IMR-90 (cell line): ENCODE results near the gene LGMN. TPM values are rescaled to one million over a fixed set of nuclear protein-coding genes. Genes with fewer than 3 reads are reported as not detected.

Experiments used
- ATAC-seq: fragments of 200-7000 bp; cut with Tn5 transposase; 2 replicates; pipeline ENCODE4 v1.9.1; 2020; ENCODE audit warnings: low read depth, mild to moderate bottlenecking, moderate library complexity
- BruUV-seq: library from RNA; stranded (reverse); fragments of 400-500 nt; replicated peaks from 2 replicates; lab custom pipeline; 2021; lab: Mats Ljungman, UMichigan
- CTCF ChIA-PET: fragments of 300-600 bp; formaldehyde crosslinking; extraction: SDS; loops from one replicate; lab custom pipeline; 2021; ENCODE audit warnings: antibody characterized with exemption; lab: Yijun Ruan, JAX
- POLR2A ChIA-PET: fragments of 300-600 bp; sonication (Branson Sonifier 250); formaldehyde crosslinking; loops from one replicate; lab custom pipeline; 2022; ENCODE audit warnings: antibody characterized with exemption; ENCODE audit not compliant: unreplicated experiment; lab: Charles Lee
- DNase-seq: peaks from one replicate; pipeline ENCODE4 v3.0.0; 2013
- H2AFZ ChIP-seq: replicated peaks from 2 replicates; pipeline ENCODE3; 2013; ENCODE audit warnings: low read length, mild to moderate bottlenecking; ENCODE audit not compliant: poor library complexity
- H2AK5ac ChIP-seq: 2 replicates; pipeline ENCODE4 v1.6.1; 2013; ENCODE audit warnings: low read depth, low read length, inconsistent platforms
- H2AK9ac ChIP-seq: replicated peaks from 2 replicates; pipeline ENCODE3; 2013; ENCODE audit warnings: mild to moderate bottlenecking, low read depth, low read length, moderate library complexity; ENCODE audit not compliant: poor library complexity
- H2BK120ac ChIP-seq: 2 replicates; pipeline ENCODE4 v1.6.1; 2013; ENCODE audit warnings: low read depth, low read length, inconsistent platforms
- H2BK15ac ChIP-seq: 3 replicates; pipeline ENCODE4 v1.6.1; 2013; ENCODE audit warnings: low read depth, low read length, inconsistent platforms
- H2BK20ac ChIP-seq: 2 replicates; pipeline ENCODE4 v1.6.1; 2013; ENCODE audit warnings: low read depth, mild to moderate bottlenecking, inconsistent platforms, low read length, moderate library complexity
- H2BK5ac ChIP-seq: 2 replicates; pipeline ENCODE4 v1.6.1; 2013; ENCODE audit warnings: mild to moderate bottlenecking, low read depth, low read length, inconsistent platforms; ENCODE audit not compliant: poor library complexity, severe bottlenecking
- H3K14ac ChIP-seq: replicated peaks from 2 replicates; pipeline ENCODE4 v1.6.1; 2013; ENCODE audit warnings: low read depth, low read length, inconsistent platforms
- H3K18ac ChIP-seq: 2 replicates; pipeline ENCODE4 v1.6.1; 2013; ENCODE audit warnings: low read depth, low read length, control low read depth
- H3K23ac ChIP-seq: 2 replicates; pipeline ENCODE4 v1.6.1; 2013; ENCODE audit warnings: low read depth, low read length, inconsistent platforms
- H3K27ac ChIP-seq: 2 replicates; pipeline ENCODE4 v1.5.1; 2013; ENCODE audit warnings: mild to moderate bottlenecking, control low read depth, low read length; ENCODE audit not compliant: insufficient read depth
- H3K27me3 ChIP-seq: 2 replicates; pipeline ENCODE4 v1.6.1; 2013; ENCODE audit warnings: low read length; ENCODE audit not compliant: control insufficient read depth, insufficient read depth
- H3K36me3 ChIP-seq: 2 replicates; pipeline ENCODE4 v1.6.1; 2013; ENCODE audit warnings: low read length, mixed read lengths; ENCODE audit not compliant: control insufficient read depth, insufficient read depth
- H3K4ac ChIP-seq: 2 replicates; pipeline ENCODE4 v1.6.1; 2013; ENCODE audit warnings: low read depth, low read length, inconsistent platforms
- H3K4me1 ChIP-seq: 2 replicates; pipeline ENCODE4 v1.6.1; 2013; ENCODE audit warnings: low read length, mixed read lengths; ENCODE audit not compliant: control insufficient read depth, insufficient read depth
- H3K4me2 ChIP-seq: 2 replicates; pipeline ENCODE4 v1.6.1; 2013; ENCODE audit warnings: low read depth, mild to moderate bottlenecking, control low read depth, low read length, moderate library complexity
- H3K4me3 ChIP-seq: 2 replicates; pipeline ENCODE4 v1.5.1; 2013; ENCODE audit warnings: low read depth, mild to moderate bottlenecking, control low read depth, low read length, moderate library complexity; ENCODE audit not compliant: insufficient read depth
- H3K56ac ChIP-seq: 2 replicates; pipeline ENCODE4 v1.6.1; 2013; ENCODE audit warnings: low read length, inconsistent platforms; ENCODE audit not compliant: insufficient read depth; ENCODE audit errors: extremely low read depth
- H3K79me1 ChIP-seq, 2 experiments: 2 replicates each; pipeline ENCODE4 v1.6.1; 2013; ENCODE audit warnings: low read length in 2 of 2, inconsistent platforms in 1 of 2, low read depth in 1 of 2
- H3K9ac ChIP-seq: 2 replicates; pipeline ENCODE4 v1.6.1; 2013; ENCODE audit warnings: low read depth, low read length, control low read depth
- H3K9me1 ChIP-seq: 2 replicates; pipeline ENCODE4 v1.6.1; 2013; ENCODE audit warnings: low read length, inconsistent platforms; ENCODE audit not compliant: insufficient read depth
- H3K9me3 ChIP-seq: 2 replicates; pipeline ENCODE4 v1.6.1; 2013; ENCODE audit warnings: low read length; ENCODE audit not compliant: control insufficient read depth, insufficient read depth
- H4K20me1 ChIP-seq: 2 replicates; pipeline ENCODE4 v1.6.1; 2013; ENCODE audit warnings: low read length, inconsistent platforms; ENCODE audit not compliant: insufficient read depth
- H4K5ac ChIP-seq: 2 replicates; pipeline ENCODE4 v1.6.1; 2013; ENCODE audit warnings: mild to moderate bottlenecking, low read depth, low read length, control low read depth
- H4K8ac ChIP-seq, 2 experiments: 2 replicates each; pipeline ENCODE4 v1.6.1; 2013; ENCODE audit warnings: low read depth in 2 of 2, low read length in 2 of 2, control low read depth in 1 of 2, inconsistent platforms in 1 of 2
- H4K91ac ChIP-seq: 2 replicates; pipeline ENCODE4 v1.6.1; 2013; ENCODE audit warnings: low read depth, low read length, inconsistent platforms; ENCODE audit not compliant: insufficient read depth
- BHLHE40 ChIP-seq: fragments of 150-350 bp; IDR thresholded peaks from 2 replicates; pipeline ENCODE4 v1.6.1; 2016; ENCODE audit warnings: mild to moderate bottlenecking, low read depth, low read length
- CTCF ChIP-seq: conservative IDR thresholded peaks from 2 replicates; pipeline ENCODE4 v1.5.1; 2012; ENCODE audit warnings: mild to moderate bottlenecking, low read depth, low read length, improper control_type of control experiment
- ELK1 ChIP-seq: fragments of 150-350 bp; IDR thresholded peaks from 2 replicates; pipeline ENCODE4 v1.6.1; 2016; ENCODE audit warnings: low read depth, mild to moderate bottlenecking, low read length, moderate library complexity, borderline replicate concordance
- RAD21 ChIP-seq: IDR thresholded peaks from 2 replicates; pipeline ENCODE4 v1.6.1; 2012; ENCODE audit warnings: low read length, improper control_type of control experiment
- RFX5 ChIP-seq: IDR thresholded peaks from 2 replicates; pipeline ENCODE4 v1.8.0; 2012; ENCODE audit warnings: low read depth, mild to moderate bottlenecking, low read length, moderate library complexity
- SMC3 ChIP-seq: fragments of 150-350 bp; IDR thresholded peaks from 2 replicates; pipeline ENCODE4 v1.6.1; 2016; ENCODE audit warnings: low read depth, mild to moderate bottlenecking, antibody characterized with exemption, low read length, moderate library complexity
- WGBS, 2 experiments: methylation state at CpG; one replicate each; pipeline versions ENCODE4 v1.1.5 to v1.1.7; 2013; ENCODE audit warnings: missing lambda C conversion rate in 2 of 2; ENCODE audit not compliant: insufficient read length in 1 of 2; ENCODE audit errors: extremely low coverage in 2 of 2; 5-methylcytosine and 5-hydroxymethylcytosine counted together
- dilution Hi-C: fragments of 300-500 bp; cut with HindIII; formaldehyde crosslinking; loops from one replicate; pipeline ENCODE4 v1.14.3; 2018; ENCODE audit warnings: low sequenced_read_pairs; ENCODE audit not compliant: unreplicated experiment
- in situ Hi-C: fragments of 300-500 bp; cut with MboI; formaldehyde crosslinking; loops from 3 replicates; pipeline ENCODE4 v1.14.3; 2019; ENCODE audit warnings: low sequenced_read_pairs, inconsistent platforms, mixed read lengths
- intact Hi-C: fragments of 100-400 bp; cut with micrococcal nuclease; formaldehyde crosslinking; loops from 2 replicates; pipeline ENCODE4 v1.10.0; 2022
- polyA plus RNA-seq, 3 experiments: library from polyadenylated mRNA; depleted of rRNA; stranded (reverse); fragments of >200 nt; gene quantifications; 2 replicates each; pipeline ENCODE4 v1.2.3, GENCODE V29; 2012; ENCODE audit warnings: low replicate concordance in 1 of 3
- total RNA-seq: library from RNA; depleted of rRNA; stranded (reverse); fragments of >200 nt; gene quantifications from 2 replicates; pipeline ENCODE4 v1.2.3, GENCODE V29; 2012

The LGMN gene
- total and polyA plus RNA-seq, 2 of the 4 experiments (the other 2 are of a cell fraction), result 19.2 to 39.3 TPM

- no TSS peak for BruUV-seq
- Histone ChIP-seq H4K8ac (no peak overlapping the region), H2BK5ac (no peak overlapping the region), H3K14ac (no peak overlapping the region), H3K79me1 (no peaks in the 10 kb centered on the region), H3K23ac (no peak overlapping the region), H3K4me1 (peaks cover 8% of the 10 kb centered on the region), H4K20me1 (no peaks in the 10 kb centered on the region), H3K9me1 (peaks cover 13% of the 10 kb centered on the region), H2BK20ac (no peak overlapping the region), H2AK5ac (no peak overlapping the region), H3K9me3 (no peaks in the 10 kb centered on the region), H3K27me3 (no peaks in the 10 kb centered on the region), H2AFZ (no peak overlapping the region), H4K91ac (no peak overlapping the region), H2AK9ac (no peak overlapping the region), H3K56ac (no peak overlapping the region), H3K4me3 (no peak overlapping the region), H3K9ac (no peak overlapping the region), H3K4me2 (no peak overlapping the region), H3K4ac (no peak overlapping the region), H4K5ac (no peak overlapping the region), H2BK15ac (no peak overlapping the region), H3K36me3 (no peaks in the 10 kb centered on the region), H3K27ac (no peak overlapping the region), H2BK120ac (no peak overlapping the region), H3K18ac (no peak overlapping the region)
- ATAC-seq, result no peak
- WGBS, 2 experiments, result no CpG with 5 or more reads among the region's 7 CpGs
- TF ChIP-seq RAD21 (no peak), CTCF (no peak), ELK1 (no peak), BHLHE40 (no peak), RFX5 (no peak), SMC3 (no peak)
- intact Hi-C loops (no loop called here), dilution Hi-C loops (no loop called here), in situ Hi-C loops (loop anchor here (5.0 kb wide), 1 partner anchor 70 kb away; no protein-coding TSS in a partner anchor)
- POLR2A ChIA-PET, result no interaction called here
- DNase-seq, result no peak
- CTCF ChIA-PET, result no interaction called here
Measured at GRCh38 chr14:92711976-92712653, 36.3 kb downstream of the LGMN start.
